Mammary epithelial cell (primary cell): ENCODE measurements around the gene PKIG.

ENCODE experiments used
- EZH2 ChIP-seq: IDR thresholded peaks from 2 replicates; pipeline ENCODE4 v1.6.1; 2012; ENCODE audit warnings: low read length, inconsistent platforms, borderline replicate concordance
- TF ChIP-seq, protein P1 (sequence below), 2 donors: IDR thresholded peaks in 1 of 2; conservative IDR thresholded peaks in 1 of 2; 2 replicates each; pipeline ENCODE4 v1.5.1; 2011 to 2012; ENCODE audit warnings: inconsistent platforms in 2 of 2, low read length in 2 of 2, mild to moderate bottlenecking in 2 of 2, control low read depth in 1 of 2, low read depth in 1 of 2; ENCODE audit not compliant: insufficient read depth in 1 of 2; ENCODE audit errors: extremely low read depth in 1 of 2

DNA sequence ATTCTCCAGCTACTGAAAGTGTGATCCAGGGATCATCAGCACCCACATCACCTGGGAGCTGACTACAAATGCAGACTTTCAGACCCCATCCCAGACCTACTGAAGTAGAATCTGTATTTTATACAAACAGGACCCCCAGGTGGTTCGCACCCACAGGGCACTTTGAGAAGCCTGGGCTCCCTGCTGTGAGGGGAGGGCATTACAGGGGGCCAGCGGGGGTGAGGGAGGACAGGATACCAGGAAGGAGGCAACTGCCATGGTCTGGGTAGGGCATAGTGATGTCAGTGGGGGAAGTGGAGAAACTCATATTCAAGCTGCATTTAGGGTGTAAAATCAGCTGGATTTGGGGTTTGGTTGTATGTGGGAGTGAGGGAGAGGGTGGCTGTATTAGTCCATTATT is 71.2 kb downstream of the PKIG start:
- no peak for TF ChIP-seq EZH2
- TF ChIP-seq, protein P1, sequence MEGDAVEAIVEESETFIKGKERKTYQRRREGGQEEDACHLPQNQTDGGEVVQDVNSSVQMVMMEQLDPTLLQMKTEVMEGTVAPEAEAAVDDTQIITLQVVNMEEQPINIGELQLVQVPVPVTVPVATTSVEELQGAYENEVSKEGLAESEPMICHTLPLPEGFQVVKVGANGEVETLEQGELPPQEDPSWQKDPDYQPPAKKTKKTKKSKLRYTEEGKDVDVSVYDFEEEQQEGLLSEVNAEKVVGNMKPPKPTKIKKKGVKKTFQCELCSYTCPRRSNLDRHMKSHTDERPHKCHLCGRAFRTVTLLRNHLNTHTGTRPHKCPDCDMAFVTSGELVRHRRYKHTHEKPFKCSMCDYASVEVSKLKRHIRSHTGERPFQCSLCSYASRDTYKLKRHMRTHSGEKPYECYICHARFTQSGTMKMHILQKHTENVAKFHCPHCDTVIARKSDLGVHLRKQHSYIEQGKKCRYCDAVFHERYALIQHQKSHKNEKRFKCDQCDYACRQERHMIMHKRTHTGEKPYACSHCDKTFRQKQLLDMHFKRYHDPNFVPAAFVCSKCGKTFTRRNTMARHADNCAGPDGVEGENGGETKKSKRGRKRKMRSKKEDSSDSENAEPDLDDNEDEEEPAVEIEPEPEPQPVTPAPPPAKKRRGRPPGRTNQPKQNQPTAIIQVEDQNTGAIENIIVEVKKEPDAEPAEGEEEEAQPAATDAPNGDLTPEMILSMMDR (conservative IDR thresholded peaks at IDR 0.05 in 1 of 2, IDR thresholded peaks at IDR 0.05 in 1 of 2; ENCODE audit: extremely low read depth in 1 of 2, insufficient read depth in 1 of 2, low read depth in 1 of 2, low read length in 2 of 2): no peak
